Transverse colon (tissue), 4 donors: ENCODE data around the gene IFNG.

Experiments used
- CTCF ChIP-seq, 5 experiments: fragments of 200-600 bp in 3 of 5; fragments of 450-650 bp in 2 of 5; sonication (generic) in 3 of 5; IDR thresholded peaks; 1 replicate in 2 of 5; 2 replicates in 3 of 5; pipeline ENCODE4 v1.5.1; 2016 to 2017; ENCODE audit warnings: antibody characterized with exemption in 5 of 5, inconsistent platforms in 3 of 5, mild to moderate bottlenecking in 2 of 5, moderate library complexity in 1 of 5
- EP300 ChIP-seq: sonication (generic); formaldehyde crosslinking; IDR thresholded peaks from one replicate; pipeline ENCODE4 v1.6.1; 2017; ENCODE audit warnings: antibody characterized with exemption, low read depth
- POLR2A ChIP-seq: fragments of 450-650 bp; IDR thresholded peaks from one replicate; pipeline ENCODE4 v1.6.1; 2016; ENCODE audit warnings: antibody characterized with exemption, mild to moderate bottlenecking, moderate library complexity
- POLR2AphosphoS5 ChIP-seq, 3 donors: sonication (generic); formaldehyde crosslinking; IDR thresholded peaks; one replicate each; pipeline ENCODE4 v1.6.1; 2016; ENCODE audit warnings: antibody characterized with exemption in 3 of 3

GRCh38 chr12:68131867-68132414 is 27.6 kb downstream of the IFNG start:
- TF ChIP-seq CTCF (IDR thresholded peaks at IDR 0.05), result no peak
- no peak for TF ChIP-seq POLR2A
- no peak for TF ChIP-seq POLR2AphosphoS5 (IDR thresholded peaks at IDR 0.05)
- TF ChIP-seq EP300, result no peak
